ENCODE data around the gene DGKG.

DGKG gene

DNA sequence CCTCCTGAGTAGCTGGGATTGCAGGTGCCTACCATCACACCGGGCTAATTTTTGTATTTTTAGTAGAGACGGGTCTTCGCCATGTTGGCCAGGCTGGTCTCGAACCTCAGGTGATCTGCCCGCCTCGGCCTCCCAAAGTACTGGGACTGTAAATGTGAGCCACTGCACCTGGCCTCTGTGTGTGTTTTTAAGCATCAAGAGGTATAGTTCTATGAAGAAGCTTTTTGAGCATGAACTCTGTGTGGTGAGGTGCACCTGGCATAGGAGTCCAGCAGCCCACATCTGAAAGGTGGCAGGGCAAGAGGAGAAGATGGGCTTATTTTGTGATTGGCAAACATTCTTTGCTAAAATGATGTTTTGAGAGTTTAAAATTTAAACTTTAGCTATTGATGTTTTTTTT is 118.0 kb downstream of the DGKG start:
- FAIRE-seq (no peak), DNase-seq (ENCODE audit: insufficient read length, low spot score) (no peak)
- no peak for TF ChIP-seq POLR2AphosphoS5 (IDR thresholded peaks at IDR 0.05; ENCODE audit: low read depth, low read length)
- no peak for TF ChIP-seq TAF1 (IDR thresholded peaks at IDR 0.05; ENCODE audit: low read depth, low read length)
- TF ChIP-seq POU2F2 (IDR thresholded peaks at IDR 0.05; ENCODE audit: low read depth, low read length), result no peak
- TF ChIP-seq PAX5 (IDR thresholded peaks at IDR 0.05; ENCODE audit: insufficient read depth, low read length, severe bottlenecking), result no peak
- TF ChIP-seq POLR2A (IDR thresholded peaks at IDR 0.05; ENCODE audit: low read depth, low read length), result no peak
- no peak for TF ChIP-seq SPI1 (IDR thresholded peaks at IDR 0.05; ENCODE audit: low read depth, low read length)

DNA sequence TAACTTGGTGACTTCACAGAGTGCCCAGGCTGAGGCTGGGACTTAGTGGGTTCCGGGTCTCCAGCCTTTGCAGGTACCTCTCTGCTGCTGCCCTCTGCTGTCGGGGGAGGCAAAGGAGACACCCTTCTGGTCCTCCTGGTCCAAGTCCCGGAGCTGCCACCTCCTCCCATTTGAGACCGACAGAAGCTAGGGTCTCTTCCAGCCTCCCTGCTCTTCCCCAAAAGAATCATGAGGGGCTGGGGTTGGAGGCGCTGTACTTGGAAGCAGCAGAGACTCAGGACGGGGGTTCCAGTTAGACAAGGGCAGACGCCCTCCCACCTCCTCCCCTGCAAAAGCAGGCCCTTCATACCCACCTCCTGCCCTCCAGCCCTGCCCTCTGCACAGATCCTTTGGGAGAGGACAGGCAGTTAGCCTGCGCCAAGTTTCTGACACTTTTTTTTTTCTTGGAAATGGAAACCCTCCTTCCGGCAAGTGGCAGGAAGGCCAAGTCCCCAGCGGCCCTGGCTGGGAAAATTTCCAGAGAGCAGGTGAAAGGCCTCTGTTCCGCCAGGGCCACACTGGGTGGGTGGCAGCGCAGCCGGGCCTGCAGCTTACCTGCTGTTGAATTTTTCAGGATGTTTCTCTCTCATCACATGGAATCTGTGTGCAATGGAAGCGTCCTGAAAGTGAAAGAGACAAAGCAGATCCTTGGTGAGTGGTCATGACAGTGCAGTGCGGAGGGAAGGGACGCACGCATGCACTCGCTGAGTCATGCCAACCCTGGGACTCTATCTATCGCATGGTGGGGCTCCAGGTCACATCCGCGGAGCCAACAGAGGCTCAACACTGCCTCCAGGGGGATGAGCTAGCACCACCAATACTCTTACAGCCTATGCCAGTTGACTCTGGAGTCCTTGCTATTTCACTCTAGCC is 119.9 kb downstream of the DGKG start:
- DNase-seq (ENCODE audit: insufficient read length, low spot score) (peak; percentile 57), FAIRE-seq (peak; percentile 96)
- TF ChIP-seq SPI1 (IDR thresholded peaks at IDR 0.05; ENCODE audit: low read depth, low read length) (no peak), POLR2A (IDR thresholded peaks at IDR 0.05; ENCODE audit: low read depth, low read length) (no peak), PAX5 (IDR thresholded peaks at IDR 0.05; ENCODE audit: insufficient read depth, low read length, severe bottlenecking) (peak; percentile 7), POLR2AphosphoS5 (IDR thresholded peaks at IDR 0.05; ENCODE audit: low read depth, low read length) (no peak), POU2F2 (IDR thresholded peaks at IDR 0.05; ENCODE audit: low read depth, low read length) (peak; percentile 47; the same call in 1 of the 2 replicates), TAF1 (IDR thresholded peaks at IDR 0.05; ENCODE audit: low read depth, low read length) (no peak)

DNA sequence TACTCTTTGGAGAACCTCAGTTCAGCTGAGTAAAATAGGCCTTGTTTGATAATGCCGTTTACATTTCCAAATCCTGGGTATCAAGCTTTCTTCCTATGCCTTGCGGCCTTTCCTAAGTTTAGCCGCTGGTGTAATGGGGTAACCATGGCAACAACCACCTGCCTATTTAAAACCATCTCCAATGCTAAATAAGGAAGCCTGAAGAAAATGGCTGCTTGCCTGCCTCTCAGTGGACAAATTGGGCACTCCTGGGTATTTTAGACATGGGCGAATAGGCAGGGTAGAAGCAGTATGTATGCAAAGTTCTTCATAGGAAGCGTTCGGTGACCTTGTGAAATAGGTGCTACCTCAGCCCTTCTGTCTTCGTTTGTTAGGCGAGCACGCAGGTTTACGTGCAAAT is 122.7 kb downstream of the DGKG start:
- FAIRE-seq, result no peak
- TF ChIP-seq POU2F2 (IDR thresholded peaks at IDR 0.05; ENCODE audit: low read depth, low read length) (no peak), SPI1 (IDR thresholded peaks at IDR 0.05; ENCODE audit: low read depth, low read length) (no peak), PAX5 (IDR thresholded peaks at IDR 0.05; ENCODE audit: insufficient read depth, low read length, severe bottlenecking) (no peak), TAF1 (IDR thresholded peaks at IDR 0.05; ENCODE audit: low read depth, low read length) (no peak)
- DNase-seq (ENCODE audit: insufficient read length, low spot score), result no peak

- no peak for TF ChIP-seq SPI1 (IDR thresholded peaks at IDR 0.05; ENCODE audit: low read depth, low read length)
- TF ChIP-seq PAX5 (IDR thresholded peaks at IDR 0.05; ENCODE audit: insufficient read depth, low read length, severe bottlenecking), result no peak
- TF ChIP-seq POLR2A (IDR thresholded peaks at IDR 0.05; ENCODE audit: low read depth, low read length), result no peak
- no peak; the same call in 1 of the 2 replicates for TF ChIP-seq POU2F2 (IDR thresholded peaks at IDR 0.05; ENCODE audit: low read depth, low read length)
- TF ChIP-seq TAF1 (IDR thresholded peaks at IDR 0.05; ENCODE audit: low read depth, low read length), result no peak
- no peak for DNase-seq (ENCODE audit: insufficient read length, low spot score)
- FAIRE-seq, result peak; percentile 69
Observed at GRCh38 chr3:186237915-186238314, 124.1 kb downstream of the DGKG start.

DNA sequence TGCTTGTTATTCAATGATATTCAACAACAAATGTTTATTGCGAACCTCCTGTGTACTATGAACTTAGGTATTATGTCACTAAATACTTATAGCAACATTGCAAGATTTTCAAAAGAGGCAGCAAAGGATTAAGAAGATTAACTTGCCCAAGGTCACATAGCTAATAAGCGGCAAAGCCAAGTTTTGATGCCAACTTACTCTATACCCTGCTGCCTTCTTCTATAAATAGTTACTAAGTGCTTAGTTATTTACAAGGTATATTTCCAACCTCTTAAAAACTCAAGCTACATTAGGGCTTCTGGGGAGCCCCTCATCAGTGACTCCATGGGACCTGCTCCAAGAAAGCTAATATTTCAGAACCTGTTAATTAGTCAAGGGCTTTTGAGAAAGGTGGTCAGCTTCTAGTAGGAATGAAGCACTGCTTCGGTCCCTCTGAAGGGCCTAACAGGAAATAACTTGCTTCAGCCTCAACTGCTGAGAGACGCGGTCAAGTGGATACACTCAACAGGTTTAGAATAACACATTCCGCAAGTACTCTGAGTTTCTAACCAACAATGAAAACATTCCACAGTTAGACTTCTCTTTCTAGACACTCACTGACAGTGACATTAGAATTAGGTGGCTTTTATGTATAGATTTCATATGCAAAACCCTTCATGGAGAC is 125.5 kb downstream of the DGKG start:
- TF ChIP-seq TAF1 (IDR thresholded peaks at IDR 0.05; ENCODE audit: low read depth, low read length), result no peak
- TF ChIP-seq POU2F2 (IDR thresholded peaks at IDR 0.05; ENCODE audit: low read depth, low read length), result no peak
- TF ChIP-seq SPI1 (IDR thresholded peaks at IDR 0.05; ENCODE audit: low read depth, low read length), result no peak
- TF ChIP-seq PAX5 (IDR thresholded peaks at IDR 0.05; ENCODE audit: insufficient read depth, low read length, severe bottlenecking), result no peak
- TF ChIP-seq POLR2AphosphoS5 (IDR thresholded peaks at IDR 0.05; ENCODE audit: low read depth, low read length), result no peak
- FAIRE-seq, result peak; percentile 87

DNA sequence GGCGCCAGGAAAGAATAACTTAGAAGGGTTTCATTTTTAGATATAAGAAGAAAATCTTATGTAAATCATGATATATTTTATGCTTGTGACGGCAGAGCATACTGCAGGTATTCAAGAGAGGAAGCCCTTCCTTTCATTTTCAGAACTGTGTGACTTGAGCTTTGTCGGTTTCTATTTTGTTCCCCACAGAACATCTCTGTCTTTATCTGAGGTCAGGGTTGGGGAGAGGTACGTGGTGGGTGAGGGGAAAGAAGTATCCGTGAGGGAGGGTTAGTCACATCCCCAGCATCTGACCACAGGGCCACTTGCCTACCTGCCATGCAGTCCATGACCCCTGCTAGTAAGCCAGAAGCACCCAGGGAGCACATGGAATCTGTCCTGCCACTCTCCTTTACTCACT is 126.5 kb downstream of the DGKG start:
- DNase-seq (ENCODE audit: insufficient read length, low spot score) (no peak), FAIRE-seq (peak; percentile 85)
- no peak for TF ChIP-seq PAX5 (IDR thresholded peaks at IDR 0.05; ENCODE audit: insufficient read depth, low read length, severe bottlenecking)
- no peak for TF ChIP-seq POU2F2 (IDR thresholded peaks at IDR 0.05; ENCODE audit: low read depth, low read length)
- peak; percentile 56; the same call in 1 of the 2 replicates for TF ChIP-seq SPI1 (IDR thresholded peaks at IDR 0.05; ENCODE audit: low read depth, low read length)
- no peak for TF ChIP-seq POLR2AphosphoS5 (IDR thresholded peaks at IDR 0.05; ENCODE audit: low read depth, low read length)
- TF ChIP-seq TAF1 (IDR thresholded peaks at IDR 0.05; ENCODE audit: low read depth, low read length), result no peak

More for the DNA sequence above, 125.5 kb downstream of the DGKG start:
- no peak for DNase-seq (ENCODE audit: insufficient read length, low spot score)

GRCh38 chr3:186234152-186234551 is 127.9 kb downstream of the DGKG start:
- no peak for TF ChIP-seq PAX5 (IDR thresholded peaks at IDR 0.05; ENCODE audit: insufficient read depth, low read length, severe bottlenecking)
- TF ChIP-seq POLR2AphosphoS5 (IDR thresholded peaks at IDR 0.05; ENCODE audit: low read depth, low read length), result no peak
- no peak for TF ChIP-seq POU2F2 (IDR thresholded peaks at IDR 0.05; ENCODE audit: low read depth, low read length)
- no peak for TF ChIP-seq POLR2A (IDR thresholded peaks at IDR 0.05; ENCODE audit: low read depth, low read length)
- no peak for TF ChIP-seq SPI1 (IDR thresholded peaks at IDR 0.05; ENCODE audit: low read depth, low read length)
- no peak for TF ChIP-seq TAF1 (IDR thresholded peaks at IDR 0.05; ENCODE audit: low read depth, low read length)
- DNase-seq (ENCODE audit: insufficient read length, low spot score), result no peak

DNA sequence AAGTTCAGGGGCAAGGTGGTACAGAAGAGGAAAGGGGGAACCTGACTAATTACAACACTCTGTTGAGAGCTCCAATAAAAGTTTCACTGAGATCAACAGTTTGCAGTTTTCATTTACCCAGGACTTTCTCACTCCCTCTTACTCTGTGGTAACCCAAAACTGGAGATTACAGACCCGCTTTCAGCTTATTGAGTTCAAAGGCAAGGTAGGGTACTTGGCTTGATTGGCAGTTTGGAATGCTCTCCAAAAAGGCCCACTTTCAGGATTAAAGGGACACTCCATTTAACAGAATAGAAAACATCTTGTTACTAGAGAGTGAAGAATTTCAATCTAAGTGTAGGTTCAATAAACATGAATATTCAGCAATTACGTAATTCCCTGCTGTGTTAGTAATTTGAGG is 135.6 kb downstream of the DGKG start:
- no peak for DNase-seq (ENCODE audit: insufficient read length, low spot score)
- TF ChIP-seq SPI1 (IDR thresholded peaks at IDR 0.05; ENCODE audit: low read depth, low read length) (no peak), POU2F2 (IDR thresholded peaks at IDR 0.05; ENCODE audit: low read depth, low read length) (no peak), POLR2AphosphoS5 (IDR thresholded peaks at IDR 0.05; ENCODE audit: low read depth, low read length) (no peak), POLR2A (IDR thresholded peaks at IDR 0.05; ENCODE audit: low read depth, low read length) (no peak), PAX5 (IDR thresholded peaks at IDR 0.05; ENCODE audit: insufficient read depth, low read length, severe bottlenecking) (no peak), TAF1 (IDR thresholded peaks at IDR 0.05; ENCODE audit: low read depth, low read length) (no peak)
- FAIRE-seq, result no peak

More at GRCh38 chr3:186234152-186234551, 127.9 kb downstream of the DGKG start:
- no peak for FAIRE-seq

DNA sequence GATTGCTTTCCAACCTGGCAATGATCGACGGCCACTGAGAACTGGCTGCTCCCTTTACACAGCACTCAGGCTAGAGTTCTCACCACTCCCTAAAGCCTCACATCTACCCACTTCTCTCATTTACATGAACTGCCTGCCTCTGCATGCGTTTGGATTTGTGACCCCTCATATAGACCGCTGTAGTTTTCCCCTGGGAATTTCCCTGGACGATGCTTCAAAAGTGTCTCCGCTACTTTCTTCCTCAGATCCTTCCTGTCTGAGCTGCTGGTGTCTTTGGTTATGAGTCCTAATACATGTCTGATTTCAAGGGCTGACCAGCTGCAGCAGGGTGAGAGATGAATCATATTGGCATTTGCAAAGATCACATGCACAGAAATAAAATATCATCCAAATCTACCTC is 136.4 kb downstream of the DGKG start:
- peak; percentile 41 for TF ChIP-seq SPI1 (IDR thresholded peaks at IDR 0.05; ENCODE audit: low read depth, low read length)
- no peak for TF ChIP-seq TAF1 (IDR thresholded peaks at IDR 0.05; ENCODE audit: low read depth, low read length)
- no peak for DNase-seq (ENCODE audit: insufficient read length, low spot score)
- no peak for FAIRE-seq
